ENCODE results near the gene ZNF765.
"Not testable (repeated sequence)": the region's sequence is repeated elsewhere in the genome, so short reads cannot be mapped to it uniquely, and the experiment has no call there.

Gene ZNF765

DNA sequence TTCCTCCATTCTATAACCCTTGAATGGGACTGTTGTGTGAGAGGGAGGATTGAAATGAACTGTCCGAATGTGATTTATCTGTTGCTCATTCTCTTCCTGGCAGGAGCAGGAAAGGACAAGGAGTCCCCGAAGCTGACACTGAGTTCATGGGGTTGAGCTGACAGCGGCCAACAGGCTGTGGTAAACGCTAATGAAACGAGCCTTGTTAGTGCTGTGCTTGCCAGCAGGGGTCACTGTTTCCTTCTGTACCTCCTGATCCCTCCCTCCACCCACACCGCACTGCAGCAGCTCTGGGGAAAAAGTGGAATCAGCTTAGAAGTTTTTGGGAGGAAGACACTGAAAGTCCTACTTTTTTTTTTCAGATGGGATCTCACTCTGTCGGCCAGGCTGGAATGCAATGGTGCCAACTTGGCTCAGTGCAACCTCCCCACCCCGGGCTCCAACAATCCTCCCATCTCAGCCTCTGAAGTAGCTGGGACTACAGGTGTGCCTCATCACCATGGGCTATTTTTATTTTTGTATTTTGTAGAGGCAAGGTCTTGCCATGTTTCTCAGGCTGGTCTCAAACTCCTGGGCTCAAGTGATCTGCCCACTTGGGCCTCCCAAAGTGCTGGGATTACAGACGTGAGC is 30.1 kb downstream of the ZNF765 start:
- no peak overlapping the region for H3K4me3 ChIP-seq (ENCODE audit: low read depth, low read length)
- peak; percentile 50 for DNase-seq (ENCODE audit: low read depth, low spot score)
- TF ChIP-seq, protein P1, sequence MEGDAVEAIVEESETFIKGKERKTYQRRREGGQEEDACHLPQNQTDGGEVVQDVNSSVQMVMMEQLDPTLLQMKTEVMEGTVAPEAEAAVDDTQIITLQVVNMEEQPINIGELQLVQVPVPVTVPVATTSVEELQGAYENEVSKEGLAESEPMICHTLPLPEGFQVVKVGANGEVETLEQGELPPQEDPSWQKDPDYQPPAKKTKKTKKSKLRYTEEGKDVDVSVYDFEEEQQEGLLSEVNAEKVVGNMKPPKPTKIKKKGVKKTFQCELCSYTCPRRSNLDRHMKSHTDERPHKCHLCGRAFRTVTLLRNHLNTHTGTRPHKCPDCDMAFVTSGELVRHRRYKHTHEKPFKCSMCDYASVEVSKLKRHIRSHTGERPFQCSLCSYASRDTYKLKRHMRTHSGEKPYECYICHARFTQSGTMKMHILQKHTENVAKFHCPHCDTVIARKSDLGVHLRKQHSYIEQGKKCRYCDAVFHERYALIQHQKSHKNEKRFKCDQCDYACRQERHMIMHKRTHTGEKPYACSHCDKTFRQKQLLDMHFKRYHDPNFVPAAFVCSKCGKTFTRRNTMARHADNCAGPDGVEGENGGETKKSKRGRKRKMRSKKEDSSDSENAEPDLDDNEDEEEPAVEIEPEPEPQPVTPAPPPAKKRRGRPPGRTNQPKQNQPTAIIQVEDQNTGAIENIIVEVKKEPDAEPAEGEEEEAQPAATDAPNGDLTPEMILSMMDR (IDR thresholded peaks at IDR 0.05; ENCODE audit: low read depth, low read length) = peak; percentile 72
- in situ Hi-C loops (cut with HindIII; ENCODE audit: low sequenced_read_pairs) = no loop called here

DNA sequence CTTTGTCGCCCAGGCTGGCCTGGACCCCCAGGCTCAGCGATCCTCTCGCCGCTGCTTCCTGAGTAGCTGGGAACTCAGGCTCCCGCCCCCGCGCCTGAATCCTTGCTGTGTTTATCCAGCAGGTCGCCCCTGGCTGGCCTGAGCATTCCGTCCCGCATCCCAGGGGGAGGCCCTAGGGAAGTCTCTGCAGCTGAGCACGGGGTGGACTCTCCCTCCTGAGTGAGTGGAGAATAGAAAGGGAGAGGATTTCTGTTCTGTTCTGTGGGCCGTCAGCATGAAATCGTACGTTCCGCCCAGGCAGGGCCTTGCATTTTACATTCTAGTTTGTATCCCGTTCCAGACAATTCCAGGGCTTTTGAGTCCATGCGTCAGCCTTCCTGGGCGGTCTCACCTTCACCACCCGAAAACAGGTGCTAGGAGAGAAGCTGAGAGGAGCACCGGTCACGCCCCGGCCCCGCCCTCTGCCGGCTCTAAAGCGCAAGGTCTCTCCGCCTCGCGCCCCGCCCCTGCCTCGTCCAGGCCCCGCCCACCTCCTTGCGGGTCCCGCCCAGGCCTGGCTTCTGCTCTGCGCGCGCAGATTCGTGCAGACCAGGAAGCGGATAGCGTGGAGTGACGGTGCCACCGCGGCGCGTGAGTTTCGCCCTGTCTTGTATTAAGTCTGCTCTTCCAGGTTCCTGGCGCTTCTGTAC is 36.6 kb downstream of the ZNF765 start, which contains the start of gene ZNF761:
TSS of gene ZNF761 (plus strand) at position 586 of the 689 bp plus-strand sequence. CDS start 15,285 bp downstream, outside the sequence.
- in situ Hi-C loops (cut with HindIII; ENCODE audit: low sequenced_read_pairs) = no loop called here
- TF ChIP-seq, protein P1 (IDR thresholded peaks at IDR 0.05; ENCODE audit: low read depth, low read length) = peak; percentile 43
- H3K4me3 ChIP-seq (ENCODE audit: low read depth, low read length) = peak within 1 kb of the TSS; percentile 64
- DNase-seq (ENCODE audit: low read depth, low spot score) = peak; percentile 91

DNA sequence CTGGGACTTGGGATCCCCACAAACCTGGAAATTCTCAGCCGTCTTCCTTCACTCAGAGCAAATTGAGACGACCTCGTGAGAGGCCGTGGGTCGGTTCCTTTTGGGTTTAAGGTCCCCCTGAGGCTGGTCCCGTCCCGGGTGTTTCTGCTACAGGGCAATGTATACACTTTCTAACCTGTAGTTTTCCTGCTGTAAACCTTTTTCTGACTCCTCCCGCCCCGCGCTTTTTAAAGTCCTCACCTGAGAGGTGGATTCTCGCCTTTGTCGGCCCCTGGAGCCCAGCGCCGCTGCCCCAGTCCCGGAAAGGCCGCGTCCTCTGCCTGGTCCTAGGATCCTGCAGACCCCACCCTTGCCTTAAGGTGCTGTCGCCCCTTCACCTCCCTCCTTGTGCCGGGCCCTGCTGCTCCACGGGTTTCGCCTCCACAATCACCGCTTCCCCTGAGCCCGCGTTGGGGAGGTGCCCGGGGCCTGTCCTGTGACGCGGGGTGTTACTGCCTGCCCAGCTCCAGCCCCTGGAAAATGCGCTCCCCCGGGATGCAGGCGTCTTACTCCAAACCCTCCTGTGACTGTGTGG is 37.2 kb downstream of the ZNF765 start:
- TF ChIP-seq, protein P1 (IDR thresholded peaks at IDR 0.05; ENCODE audit: low read depth, low read length) = no peak
- in situ Hi-C loops (cut with HindIII; ENCODE audit: low sequenced_read_pairs) = no loop called here
- no peak for DNase-seq (ENCODE audit: low read depth, low spot score)
- peak overlapping the region; percentile 64 for H3K4me3 ChIP-seq (ENCODE audit: low read depth, low read length)

DNA sequence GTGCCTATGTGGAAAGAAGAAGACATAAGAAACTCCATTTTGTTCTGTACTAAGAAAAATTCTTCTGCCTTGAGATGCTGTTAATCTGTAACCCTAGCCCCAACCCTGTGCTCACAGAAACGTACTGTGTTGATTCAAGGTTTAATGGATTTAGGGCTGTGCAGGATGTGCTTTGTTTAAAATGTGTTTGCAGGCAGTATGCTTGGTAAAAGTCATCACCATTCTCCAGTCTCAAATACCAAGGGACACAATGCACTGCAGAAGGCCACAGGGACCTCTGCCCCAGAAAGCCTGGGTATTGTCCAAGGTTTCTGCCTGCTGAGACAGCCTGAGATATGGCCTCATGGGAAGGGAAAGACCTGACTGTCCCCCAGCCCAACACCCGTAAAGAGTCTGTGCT is 48.9 kb downstream of the ZNF765 start:
- in situ Hi-C loops (cut with HindIII; ENCODE audit: low sequenced_read_pairs); H3K4me3 ChIP-seq (ENCODE audit: low read depth, low read length); DNase-seq (ENCODE audit: low read depth, low spot score): not testable (repeated sequence)

DNA sequence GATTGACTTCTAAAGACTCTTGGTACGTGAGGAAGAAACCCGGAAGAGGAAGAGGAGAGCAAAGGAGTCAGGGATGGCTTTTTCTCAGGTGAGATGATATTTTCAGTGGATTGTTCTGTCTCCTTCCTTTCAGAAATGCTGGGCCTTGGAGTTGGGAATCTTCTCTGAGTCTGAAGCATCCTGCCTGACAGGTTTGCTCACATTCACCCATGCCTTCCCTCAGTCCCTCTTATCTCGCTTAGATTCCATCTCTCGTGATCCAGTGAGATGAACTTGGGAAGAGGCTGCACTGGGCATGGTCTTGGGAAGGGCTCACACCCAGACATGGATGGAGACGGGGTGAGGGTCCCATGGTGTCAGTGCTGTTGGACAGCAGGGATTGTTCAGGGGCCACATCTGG is 52.2 kb downstream of the ZNF765 start:
- in situ Hi-C loops (cut with HindIII; ENCODE audit: low sequenced_read_pairs); DNase-seq (ENCODE audit: low read depth, low spot score); H3K4me3 ChIP-seq (ENCODE audit: low read depth, low read length): not testable (repeated sequence)

DNA sequence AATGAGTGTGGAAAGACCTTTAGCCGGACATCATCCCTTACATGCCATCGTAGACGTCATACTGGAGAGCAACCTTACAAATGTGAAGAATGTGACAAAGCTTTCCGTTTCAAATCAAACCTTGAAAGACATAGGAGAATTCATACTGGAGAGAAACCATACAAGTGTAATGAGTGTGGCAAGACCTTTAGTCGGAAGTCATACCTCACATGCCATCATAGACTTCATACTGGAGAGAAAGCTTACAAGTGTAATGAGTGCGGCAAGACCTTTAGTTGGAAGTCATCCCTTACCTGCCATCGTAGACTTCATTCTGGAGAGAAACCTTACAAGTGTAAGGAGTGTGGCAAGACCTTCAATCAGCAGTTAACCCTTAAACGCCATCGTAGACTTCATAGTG is 60.9 kb downstream of the ZNF765 start:
- TF ChIP-seq, protein P1 (IDR thresholded peaks at IDR 0.05; ENCODE audit: low read depth, low read length) = no peak
- H3K4me3 ChIP-seq (ENCODE audit: low read depth, low read length) = no peak overlapping the region
- no peak for DNase-seq (ENCODE audit: low read depth, low spot score)
- in situ Hi-C loops (cut with HindIII; ENCODE audit: low sequenced_read_pairs) = no loop called here

DNA sequence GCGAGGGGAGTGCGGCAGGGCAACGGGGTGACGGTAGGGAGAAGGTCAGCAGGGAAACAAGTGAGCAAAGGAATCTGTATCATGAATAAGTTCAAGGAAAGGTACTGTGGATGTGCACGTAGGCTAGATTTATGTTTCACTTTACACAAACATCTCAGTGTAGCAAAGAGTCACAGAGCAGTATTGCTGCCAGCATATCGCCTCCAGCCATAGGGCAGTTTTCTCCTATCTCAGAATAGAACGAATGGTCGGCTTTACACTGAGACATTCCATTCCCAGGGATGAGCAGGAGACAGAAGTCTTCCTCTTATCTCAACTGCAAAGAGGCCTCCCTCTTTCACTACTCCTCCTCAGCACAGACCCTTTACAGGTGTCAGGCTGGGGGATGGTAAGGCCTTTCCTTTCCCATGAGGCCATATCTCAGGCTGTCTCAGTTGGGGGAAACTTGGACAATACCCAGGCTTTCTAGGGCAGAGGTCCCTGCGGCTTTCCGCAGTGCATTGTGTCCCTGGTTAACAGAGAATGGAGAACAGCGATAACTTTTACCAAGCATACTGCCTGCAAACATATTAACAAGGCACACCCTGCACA is 65.3 kb downstream of the ZNF765 start:
- H3K4me3 ChIP-seq (ENCODE audit: low read depth, low read length); DNase-seq (ENCODE audit: low read depth, low spot score); in situ Hi-C loops (cut with HindIII; ENCODE audit: low sequenced_read_pairs): not testable (repeated sequence)

DNA sequence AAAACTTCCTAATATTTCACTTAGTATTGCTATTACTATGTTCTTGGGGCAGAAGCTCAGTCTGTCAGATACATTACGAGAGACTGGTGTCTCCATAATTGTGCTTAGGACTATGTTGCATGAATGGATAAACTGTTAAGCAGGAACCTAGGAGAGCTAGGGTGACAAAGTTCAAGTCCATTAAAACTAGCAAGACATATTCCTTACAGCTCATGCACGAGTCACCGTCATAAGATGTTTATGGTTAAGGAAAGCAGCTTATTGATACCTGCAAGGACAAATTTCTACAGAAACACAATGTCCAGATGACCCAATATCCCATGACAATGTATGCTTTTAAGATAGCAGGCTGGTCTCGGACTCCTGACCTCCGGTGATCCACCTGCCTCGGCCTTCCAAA is 66.9 kb downstream of the ZNF765 start:
- no peak for DNase-seq (ENCODE audit: low read depth, low spot score)
- in situ Hi-C loops (cut with HindIII; ENCODE audit: low sequenced_read_pairs) = no loop called here
- no peak overlapping the region for H3K4me3 ChIP-seq (ENCODE audit: low read depth, low read length)
- TF ChIP-seq, protein P1 (IDR thresholded peaks at IDR 0.05; ENCODE audit: low read depth, low read length) = no peak

All from astrocyte of the spinal cord (primary cell).